Measurements from ENCODE around the gene NLGN1.
"Not testable (repeated sequence)": the region's sequence is repeated elsewhere in the genome, so short reads cannot be mapped to it uniquely, and the experiment has no call there.

NLGN1 gene

DNA sequence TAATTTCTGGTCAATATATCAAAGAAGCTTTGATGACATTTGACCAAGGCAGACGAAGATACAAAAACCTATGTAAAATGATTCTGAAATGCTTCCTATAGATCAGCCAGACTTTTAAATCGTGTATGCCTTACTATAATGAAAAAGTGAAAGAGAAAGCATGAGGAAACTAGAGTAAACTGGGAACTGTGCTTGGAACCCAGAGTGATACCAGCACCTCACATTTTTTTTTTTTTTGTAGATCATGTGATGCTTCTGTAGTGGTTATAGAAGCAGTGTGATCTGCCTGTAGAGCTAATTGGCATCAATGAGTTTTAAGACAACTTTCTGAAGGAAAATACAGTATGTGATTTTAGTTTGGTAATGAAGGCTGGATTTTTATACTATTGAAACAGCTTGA is 150.7 kb downstream of the NLGN1 start:
- FAIRE-seq: no peak
- DNase-seq (ENCODE audit: insufficient read length, low spot score): no peak

DNA sequence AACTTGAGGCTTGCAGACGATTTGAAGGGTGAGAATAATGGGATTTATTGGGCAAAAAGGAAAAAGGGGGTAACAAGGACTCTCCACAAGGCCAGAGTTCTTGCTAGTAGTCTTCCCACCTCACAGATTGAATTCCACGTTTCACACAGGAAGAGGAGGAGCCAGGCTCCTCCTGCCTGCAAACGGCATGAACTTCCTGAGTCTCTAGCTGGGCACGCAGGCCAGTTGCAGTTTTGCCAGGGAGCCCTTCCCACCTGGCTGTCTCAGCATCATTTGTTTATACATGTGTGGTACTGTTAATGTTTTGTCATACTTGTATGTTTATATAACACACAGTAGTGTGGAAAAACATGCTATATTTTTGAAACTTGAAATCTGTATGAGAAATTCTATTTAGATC is 155.0 kb downstream of the NLGN1 start:
- no peak for DNase-seq (ENCODE audit: insufficient read length, low spot score)
- no peak for FAIRE-seq

DNA sequence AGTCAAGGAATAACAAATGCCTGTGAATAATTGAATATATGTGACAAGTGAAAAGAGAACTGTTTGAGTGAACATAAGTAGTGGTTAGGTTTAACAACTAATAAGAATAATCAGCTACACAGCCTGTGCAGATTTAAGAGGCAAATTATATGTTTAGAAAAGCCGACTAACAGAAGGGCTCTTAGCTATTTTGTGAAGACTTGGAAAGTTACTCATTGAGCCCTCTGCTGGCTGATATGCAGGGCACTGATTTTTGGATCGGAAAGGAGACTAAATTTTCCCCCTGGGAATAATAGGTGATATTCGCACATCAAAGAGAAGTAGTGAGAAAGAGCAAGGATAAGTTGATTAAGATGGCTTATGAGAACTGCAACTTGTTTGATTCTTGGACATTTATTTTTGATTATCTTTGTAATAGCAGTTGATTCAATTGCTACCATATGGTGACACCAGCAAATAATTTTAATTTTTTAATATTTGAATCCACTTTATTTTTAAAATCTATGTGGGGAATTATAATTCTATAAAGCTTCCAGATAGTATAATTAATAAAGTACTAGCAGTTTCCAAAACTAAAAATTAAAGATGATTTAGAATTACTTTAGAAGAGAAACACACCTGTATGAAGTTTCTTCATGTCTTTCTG is 156.2 kb downstream of the NLGN1 start:
- DNase-seq (ENCODE audit: insufficient read length, low spot score) (no peak), FAIRE-seq (peak; percentile 26)

DNA sequence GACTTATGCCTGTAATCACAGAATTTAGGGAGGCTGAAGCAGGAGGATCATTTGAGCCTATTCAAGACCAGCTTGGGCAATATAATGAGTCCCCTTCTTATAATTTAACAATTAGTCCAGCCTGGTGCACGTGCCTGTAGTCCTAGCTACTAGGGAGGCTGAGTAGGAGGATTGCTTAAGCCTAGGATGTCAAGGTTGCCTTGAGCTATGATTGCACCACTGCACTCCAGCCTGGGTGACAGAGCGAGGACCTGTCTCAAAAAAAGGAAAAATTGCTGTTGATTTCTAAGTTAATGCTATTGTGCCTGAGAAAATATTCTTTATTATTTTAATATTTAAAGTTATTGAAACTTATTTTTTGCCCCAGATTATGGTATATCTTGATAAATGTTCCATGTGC is 159.0 kb downstream of the NLGN1 start:
- DNase-seq (ENCODE audit: insufficient read length, low spot score) (no peak), FAIRE-seq (no peak)

DNA sequence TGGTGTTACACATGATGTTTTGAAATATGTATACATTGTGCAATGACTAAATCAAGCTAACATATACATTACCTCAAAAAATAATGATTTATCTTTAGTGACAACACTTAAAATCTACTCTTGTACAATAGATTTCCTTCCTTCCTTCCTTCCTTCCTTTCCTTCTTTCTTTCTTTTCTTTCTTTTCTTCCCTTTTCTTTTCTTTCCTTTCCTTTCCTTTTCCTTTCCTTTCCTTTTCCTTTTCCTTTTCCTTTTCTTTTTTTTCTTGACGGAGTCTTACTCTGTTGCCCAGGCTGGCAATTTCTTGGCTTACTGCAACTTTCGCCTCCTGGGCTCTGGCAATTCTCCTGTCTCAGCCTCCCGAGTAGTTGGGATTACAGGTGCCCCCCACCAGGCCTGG is 170.5 kb downstream of the NLGN1 start:
- DNase-seq (ENCODE audit: insufficient read length, low spot score) (no peak), FAIRE-seq (no peak)

DNA sequence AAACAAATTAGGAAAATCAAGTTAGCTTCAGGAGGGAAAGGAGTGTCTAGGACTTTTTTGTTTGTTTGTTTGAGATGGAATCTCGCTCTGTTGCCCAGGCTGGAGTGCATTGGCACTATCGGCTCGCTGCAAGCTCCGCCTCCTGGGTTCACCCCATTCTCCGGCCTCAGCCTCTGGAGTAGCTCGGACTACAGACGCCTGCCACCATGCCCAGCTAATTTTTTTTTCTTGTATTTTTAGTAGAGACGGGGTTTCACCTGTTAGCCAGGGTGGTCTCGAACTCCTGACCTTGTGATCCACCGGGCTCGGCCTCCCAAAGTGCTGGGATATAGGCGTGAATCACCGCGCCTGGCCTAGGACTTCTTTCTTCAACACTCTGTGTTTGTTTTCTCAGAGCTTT is 171.1 kb downstream of the NLGN1 start:
- FAIRE-seq (no peak), DNase-seq (ENCODE audit: insufficient read length, low spot score) (no peak)

DNA sequence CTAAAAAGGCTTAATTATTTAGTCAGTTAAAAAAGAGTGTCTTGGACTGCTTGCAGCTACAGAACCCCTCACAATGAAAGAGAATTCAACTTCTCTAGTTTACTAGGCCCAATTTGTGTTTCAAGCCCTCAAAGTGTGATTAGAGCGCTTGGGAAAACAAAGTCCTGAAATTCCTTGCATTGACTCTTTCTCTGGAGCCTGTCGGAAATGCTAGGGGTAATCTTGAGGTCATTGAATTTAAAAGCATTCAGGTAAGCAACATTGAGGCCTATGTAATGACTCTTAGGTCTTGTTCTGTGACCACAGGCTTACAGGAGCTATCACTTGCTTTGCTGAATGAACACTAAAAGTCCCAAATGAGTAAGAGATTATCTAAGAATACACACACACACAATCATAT is 186.0 kb downstream of the NLGN1 start:
- FAIRE-seq (no peak), DNase-seq (ENCODE audit: insufficient read length, low spot score) (no peak)

DNA sequence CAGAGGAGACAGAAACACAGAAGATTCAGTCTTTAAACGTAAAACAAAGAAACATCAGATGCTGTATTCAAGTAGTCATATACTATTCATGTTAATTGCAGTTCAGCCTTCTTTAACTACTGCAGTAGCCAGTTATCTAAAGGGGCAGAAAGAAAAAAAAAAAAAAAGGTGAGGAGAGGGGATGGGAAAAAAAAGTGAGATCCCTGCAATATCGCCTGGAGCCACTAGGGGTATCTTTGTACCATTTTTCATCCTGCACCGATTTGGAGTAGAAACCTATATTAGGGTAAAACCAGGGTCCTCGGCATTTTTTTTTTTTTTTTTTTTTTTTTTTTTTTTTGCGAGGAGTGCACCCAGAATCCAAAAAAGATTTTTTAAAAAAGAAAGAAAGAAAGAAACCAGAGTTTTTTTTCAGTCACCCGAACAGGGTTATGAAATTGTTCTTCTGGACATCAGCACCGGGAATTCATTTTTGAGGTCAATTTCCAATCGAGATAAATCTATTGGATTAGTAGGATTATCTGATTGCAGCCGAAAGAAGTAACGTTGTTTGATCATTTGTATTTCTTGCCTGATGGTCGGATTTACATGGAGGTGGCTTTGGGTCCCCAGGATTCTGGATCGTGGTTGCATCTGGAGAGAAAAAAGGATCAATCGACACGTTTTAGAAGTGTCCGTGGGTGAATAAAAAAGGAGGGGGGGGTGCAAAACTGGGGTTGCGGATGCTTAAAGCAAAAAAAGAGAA is 186.7 kb downstream of the NLGN1 start:
- DNase-seq (ENCODE audit: insufficient read length, low spot score) (no peak), FAIRE-seq (no peak)

DNA sequence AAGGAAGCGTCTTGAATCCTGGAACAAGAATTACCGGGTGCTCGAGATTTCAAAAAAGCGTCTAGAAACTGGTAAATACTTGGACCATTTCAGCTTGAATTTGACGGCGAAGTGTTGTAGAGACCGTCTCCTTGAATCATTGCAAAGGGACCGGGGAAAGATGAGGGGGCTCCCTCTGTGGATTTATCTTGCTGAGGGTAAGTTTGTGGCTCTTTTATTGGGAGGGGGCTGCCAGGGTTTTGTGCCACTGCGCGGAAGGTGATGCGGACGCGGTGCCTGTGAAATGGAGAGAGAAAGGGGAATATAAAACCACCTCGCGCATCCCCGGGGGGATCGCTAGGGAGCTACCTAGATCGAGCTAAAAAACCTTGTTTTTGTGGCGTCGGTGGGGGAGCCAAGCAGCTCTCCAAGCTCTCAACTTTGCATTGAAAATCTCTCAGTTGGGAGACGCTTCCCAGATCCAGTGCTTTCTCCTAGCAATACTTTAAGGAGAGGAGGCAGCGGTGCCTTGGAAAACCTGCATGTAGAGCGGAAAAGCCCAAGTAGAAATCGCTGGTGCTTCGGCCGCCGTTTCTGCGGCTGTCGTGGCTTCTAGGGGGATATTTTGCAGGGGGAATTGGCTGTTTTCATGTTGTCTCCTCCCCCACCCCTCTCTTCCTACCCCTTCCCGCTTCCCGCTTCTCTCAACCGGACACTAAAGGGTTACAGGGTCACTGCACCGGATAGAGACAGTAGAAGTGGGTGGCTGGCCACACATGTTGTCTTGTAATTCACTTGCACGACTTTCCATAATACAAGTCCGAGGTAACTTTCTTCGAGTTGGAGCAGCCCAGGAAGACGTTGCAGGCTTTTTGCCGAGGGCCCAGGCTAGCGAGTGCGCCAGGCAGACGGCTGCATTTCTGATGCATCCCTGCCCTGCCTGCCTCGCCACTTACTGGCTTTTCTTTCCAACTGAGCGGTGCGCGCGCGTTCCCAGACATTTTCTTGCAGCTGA is 187.6 kb downstream of the NLGN1 start:
- no peak for DNase-seq (ENCODE audit: insufficient read length, low spot score)

DNA sequence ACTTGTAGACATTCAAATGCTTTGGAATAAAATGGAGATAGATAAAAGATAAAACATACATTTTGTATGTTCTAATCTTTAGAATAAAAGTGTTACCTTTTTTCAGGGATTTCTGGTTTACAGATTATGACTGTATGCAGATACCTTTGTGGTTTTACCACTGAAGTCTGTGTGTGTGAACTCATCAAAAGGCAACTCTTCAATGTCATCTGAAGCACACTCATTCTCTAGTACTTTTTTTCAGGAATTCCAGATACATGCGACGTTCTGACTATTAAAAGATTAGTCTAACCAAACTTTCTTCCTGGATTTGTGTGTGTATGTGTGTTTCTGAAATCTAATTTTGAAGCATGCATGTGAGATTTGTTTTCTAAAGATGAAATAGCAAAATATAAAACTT is 188.6 kb downstream of the NLGN1 start:
- FAIRE-seq (no peak), DNase-seq (ENCODE audit: insufficient read length, low spot score) (no peak)

More for the DNA sequence above, 187.6 kb downstream of the NLGN1 start:
- no peak for FAIRE-seq

DNA sequence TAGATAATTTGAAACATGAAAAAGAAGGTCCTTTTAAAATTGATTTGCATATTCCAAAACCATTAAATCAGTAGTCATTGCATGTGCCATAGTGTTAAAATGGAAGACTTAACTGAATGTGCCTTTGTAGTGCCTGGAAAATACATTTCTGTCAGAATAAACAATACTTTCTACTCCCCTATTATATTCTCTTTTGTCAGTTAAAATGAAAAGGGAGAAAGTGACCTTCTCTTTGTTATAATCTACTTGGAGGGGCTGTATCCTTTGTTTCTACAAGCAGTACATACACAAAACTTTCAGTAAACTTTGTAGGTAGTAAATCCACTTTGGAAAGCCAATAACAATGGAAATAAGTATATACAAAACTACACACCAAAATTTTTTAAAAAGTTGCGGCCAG is 189.5 kb downstream of the NLGN1 start:
- no peak for FAIRE-seq
- no peak for DNase-seq (ENCODE audit: insufficient read length, low spot score)

DNA sequence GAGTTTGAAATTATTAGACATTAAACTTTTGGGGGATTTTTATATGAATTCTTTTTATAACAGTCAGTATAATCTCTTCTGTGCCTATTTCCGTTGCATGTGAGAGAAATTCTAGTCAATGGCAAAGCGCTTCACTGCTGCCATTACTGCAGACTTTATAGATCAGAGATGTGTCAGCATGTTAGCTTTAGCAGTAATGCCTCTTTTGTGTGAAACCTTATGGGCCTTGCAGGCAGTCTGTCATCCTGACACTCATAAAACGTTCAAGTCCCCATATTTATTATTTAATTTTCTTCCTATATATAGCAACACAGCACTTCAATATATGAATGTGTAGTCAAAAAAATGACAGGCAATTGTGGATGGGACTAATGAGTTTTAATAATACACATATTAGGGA is 191.0 kb downstream of the NLGN1 start:
- FAIRE-seq: no peak
- no peak for DNase-seq (ENCODE audit: insufficient read length, low spot score)

DNA sequence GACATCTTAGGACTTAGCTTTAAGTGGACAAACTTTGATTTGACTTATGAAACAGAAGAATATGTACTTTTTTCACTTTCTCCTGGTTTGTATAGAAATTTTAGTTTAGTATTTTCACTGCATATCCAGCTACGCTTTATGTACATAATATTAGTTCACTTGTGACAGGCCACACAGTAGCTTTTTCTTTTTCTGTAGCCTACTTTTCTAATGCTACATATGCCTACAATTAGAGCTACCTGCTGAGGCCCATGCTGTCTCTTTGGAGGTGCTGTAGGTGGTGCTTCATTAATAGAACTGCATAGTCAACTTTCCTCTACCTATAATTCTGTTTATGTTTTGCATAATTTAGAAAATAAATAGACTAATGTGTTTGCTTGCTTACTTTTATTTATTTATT is 191.6 kb downstream of the NLGN1 start:
- no peak for DNase-seq (ENCODE audit: insufficient read length, low spot score)

DNA sequence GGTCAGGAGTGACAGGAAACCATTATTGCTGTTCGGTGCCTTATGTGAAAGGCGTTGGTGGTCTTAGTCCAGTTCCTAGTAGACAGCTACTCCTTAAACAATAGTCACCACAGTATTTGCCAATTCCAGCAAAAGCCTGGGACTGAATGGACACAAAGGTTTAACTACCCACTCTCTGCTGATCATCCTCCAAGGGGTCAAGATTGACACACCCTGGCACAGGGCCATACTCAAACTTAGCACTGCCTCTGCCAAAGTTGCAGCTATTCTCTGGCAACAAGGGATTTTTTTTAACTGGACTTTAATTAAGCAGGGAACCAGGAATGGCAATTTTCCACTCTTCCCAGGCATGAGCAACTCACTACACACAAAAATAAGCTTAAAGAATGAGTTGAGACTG is 193.9 kb downstream of the NLGN1 start:
- FAIRE-seq: no peak
- DNase-seq (ENCODE audit: insufficient read length, low spot score): no peak

More for the DNA sequence above, 191.6 kb downstream of the NLGN1 start:
- no peak for FAIRE-seq

DNA sequence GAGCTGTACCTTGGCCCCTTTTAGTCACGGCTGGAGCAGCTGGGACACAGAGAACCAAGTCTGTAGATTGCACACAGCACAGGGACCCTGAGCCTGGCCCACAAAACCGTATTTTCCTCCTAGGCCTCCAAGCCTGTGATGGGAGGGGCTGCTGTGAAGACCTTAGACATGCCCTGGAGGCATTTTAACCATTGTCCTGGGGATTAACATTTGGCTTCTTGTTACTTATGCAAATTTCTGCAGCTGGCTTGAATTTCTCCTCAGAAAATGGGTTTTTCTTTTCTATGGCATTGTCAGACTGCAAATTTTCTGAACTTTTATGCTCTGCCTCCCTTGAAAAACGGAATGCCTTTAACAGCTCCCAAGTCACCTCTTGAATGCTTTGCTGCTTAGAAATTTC is 197.3 kb downstream of the NLGN1 start:
- DNase-seq (ENCODE audit: insufficient read length, low spot score); FAIRE-seq: not testable (repeated sequence)

DNA sequence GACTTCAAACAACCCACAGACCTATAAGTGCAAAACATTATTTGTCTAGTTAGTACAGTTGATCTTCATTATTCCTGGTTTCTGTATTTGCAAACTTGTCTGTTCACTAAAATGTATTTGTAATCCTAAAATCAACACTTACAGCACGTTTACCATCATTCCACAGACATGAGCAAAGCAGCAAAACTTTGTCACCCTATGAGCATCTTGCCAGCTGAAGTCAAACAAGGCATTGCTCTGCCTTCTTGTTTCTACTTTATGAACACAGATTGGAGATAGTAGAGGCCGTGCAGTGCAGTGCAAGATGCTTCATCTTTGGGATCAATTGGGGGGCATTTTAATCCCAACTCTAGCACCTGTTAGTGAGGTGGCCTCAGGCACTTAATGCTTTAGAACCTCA is 202.1 kb downstream of the NLGN1 start:
- FAIRE-seq (no peak), DNase-seq (ENCODE audit: insufficient read length, low spot score) (no peak)

DNA sequence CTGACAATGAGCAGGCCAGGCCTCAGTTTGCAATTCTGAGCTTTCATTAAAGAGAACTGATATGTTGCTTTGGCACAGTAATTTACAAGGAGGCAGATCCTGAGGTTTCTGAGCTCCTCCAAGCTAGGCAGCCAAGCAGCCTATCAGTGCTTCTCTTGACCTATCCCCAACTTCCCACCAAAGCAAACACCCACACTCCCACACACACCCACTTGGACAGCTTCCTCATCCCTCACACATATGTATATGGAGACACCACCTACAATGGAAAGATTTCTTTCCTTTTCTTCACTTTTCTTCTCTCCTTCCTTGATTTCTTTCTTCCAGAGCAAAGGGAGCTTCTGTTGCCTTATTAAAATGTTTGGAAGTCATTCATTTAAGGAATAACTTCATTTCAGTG is 217.0 kb downstream of the NLGN1 start:
- FAIRE-seq: no peak
- DNase-seq (ENCODE audit: insufficient read length, low spot score): no peak

DNA sequence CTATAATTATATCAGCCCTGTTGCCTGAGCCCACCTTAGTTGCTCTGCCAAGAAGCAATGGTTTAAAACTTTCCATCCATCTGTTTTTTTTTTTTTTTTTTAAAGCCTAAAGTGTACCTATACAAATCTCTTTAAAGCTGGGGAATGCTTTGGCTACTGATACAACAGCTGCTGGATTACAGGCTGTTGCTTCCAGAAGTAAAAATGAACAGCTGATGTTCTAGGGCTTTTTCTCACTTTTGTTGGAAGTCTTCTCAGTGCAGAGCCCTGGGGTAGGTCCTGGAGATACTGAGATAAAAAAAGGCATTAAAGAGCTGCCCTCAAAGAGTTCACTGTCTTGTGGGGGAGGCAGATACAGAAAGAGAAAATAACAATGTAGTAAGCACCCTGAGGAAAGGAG is 218.1 kb downstream of the NLGN1 start:
- FAIRE-seq (no peak), DNase-seq (ENCODE audit: insufficient read length, low spot score) (no peak)

DNA sequence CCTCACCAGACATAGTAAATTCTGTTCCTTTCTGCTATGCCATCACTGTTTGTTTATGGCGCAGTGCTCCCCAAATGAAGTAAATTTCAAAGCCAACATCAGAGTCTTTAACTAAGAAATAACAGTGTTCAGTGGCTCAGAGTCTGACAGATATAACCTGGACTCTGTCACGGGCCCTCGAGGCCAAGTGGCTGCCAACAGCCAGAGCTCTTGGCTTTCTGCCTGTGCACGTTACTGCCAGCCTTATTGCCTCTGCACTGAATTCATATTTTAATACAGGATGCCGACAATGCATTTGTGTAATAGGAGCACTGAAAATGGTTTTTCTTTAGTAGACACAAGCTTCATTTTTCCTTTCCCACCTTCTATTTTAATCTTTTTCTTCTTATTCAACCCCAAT is 219.9 kb downstream of the NLGN1 start:
- FAIRE-seq (no peak), DNase-seq (ENCODE audit: insufficient read length, low spot score) (no peak)

DNA sequence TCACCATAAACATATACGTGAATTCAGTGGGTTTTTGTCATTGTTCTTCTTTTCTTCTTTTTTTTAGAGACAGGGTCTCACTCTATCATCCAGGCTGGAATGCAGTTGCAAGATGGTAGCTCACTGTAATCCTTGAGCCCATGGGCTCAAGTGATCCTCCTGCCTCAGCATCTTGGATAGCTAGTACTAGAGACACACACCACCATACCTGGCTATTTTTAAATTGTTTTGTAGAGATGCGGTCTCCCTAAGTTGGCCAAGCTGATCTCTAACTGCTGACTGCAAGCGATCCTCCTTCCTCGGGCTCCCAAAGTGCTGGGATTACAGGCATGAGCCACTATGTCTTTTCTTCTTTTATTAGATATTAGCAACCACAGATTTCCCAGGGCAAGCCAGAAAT is 220.6 kb downstream of the NLGN1 start:
- FAIRE-seq: no peak
- no peak for DNase-seq (ENCODE audit: insufficient read length, low spot score)

DNA sequence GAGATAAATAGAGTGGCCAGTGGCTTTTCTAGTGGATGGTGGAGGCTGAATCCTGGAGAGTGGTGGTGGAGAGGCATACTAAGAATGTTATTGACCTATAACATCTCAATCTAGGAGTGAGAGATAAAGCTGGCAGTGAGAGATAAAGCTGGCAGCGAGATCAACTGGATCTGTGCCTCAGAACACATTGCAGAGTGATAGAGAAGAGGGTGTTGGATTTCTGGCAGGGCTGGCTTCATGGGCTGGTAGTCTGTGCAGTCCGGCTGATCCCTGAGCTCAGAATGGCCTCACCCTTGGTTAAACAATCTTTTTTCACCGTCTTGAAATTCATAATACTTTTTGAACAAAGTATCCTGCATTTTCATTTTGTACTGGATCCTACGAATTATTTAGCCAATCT is 221.2 kb downstream of the NLGN1 start:
- DNase-seq (ENCODE audit: insufficient read length, low spot score) (no peak), FAIRE-seq (no peak)
